Subcutaneous adipose tissue (tissue), 4 donors: ENCODE results near the gene MCRIP1. TPM values are rescaled to one million over a fixed set of nuclear protein-coding genes. Genes with fewer than 3 reads are reported as not detected.

Experiments used
- CTCF ChIP-seq: fragments of 450-650 bp; IDR thresholded peaks from one replicate; pipeline ENCODE4 v1.5.1; 2016; ENCODE audit warnings: low read depth, mild to moderate bottlenecking, control low read depth, antibody characterized with exemption, moderate library complexity
- total RNA-seq, 4 donors: library from RNA; depleted of rRNA; stranded (reverse); fragments of >200 nt; gene quantifications; one replicate each; pipeline ENCODE4 v1.1.0, GENCODE V29; 2016

MCRIP1 gene
- total RNA-seq, 4 donors from 2014 or later: 26.6 to 78.7 (median 54.8) TPM

DNA sequence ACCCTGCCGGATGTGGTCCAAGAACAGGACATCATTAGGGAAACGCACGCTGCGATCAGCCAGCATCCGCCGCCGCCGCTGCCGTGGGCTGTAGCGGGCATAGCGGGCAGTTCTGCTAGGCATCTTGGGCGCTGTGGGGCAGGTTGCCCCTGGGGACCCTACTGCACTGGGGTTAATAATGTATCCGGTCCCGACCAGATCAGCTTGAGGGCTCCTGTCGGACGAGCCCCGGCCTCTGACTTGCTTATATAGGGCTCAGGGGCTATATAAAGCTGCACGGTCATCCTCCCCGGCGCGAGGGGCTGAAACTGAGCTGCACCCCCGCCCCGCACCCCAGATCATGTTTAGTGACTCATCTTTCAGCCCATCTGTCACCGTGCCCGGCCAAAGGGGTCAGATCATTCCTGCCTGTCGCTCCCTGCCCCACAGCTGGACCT, 1.8 kb upstream of the MCRIP1 start, which contains the start of gene PPP1R27:
TSS of gene PPP1R27 (minus strand) at position 220 of the 437 bp plus-strand sequence. CDS start at position 123, 97 bp downstream.
- TF ChIP-seq CTCF: no peak

DNA sequence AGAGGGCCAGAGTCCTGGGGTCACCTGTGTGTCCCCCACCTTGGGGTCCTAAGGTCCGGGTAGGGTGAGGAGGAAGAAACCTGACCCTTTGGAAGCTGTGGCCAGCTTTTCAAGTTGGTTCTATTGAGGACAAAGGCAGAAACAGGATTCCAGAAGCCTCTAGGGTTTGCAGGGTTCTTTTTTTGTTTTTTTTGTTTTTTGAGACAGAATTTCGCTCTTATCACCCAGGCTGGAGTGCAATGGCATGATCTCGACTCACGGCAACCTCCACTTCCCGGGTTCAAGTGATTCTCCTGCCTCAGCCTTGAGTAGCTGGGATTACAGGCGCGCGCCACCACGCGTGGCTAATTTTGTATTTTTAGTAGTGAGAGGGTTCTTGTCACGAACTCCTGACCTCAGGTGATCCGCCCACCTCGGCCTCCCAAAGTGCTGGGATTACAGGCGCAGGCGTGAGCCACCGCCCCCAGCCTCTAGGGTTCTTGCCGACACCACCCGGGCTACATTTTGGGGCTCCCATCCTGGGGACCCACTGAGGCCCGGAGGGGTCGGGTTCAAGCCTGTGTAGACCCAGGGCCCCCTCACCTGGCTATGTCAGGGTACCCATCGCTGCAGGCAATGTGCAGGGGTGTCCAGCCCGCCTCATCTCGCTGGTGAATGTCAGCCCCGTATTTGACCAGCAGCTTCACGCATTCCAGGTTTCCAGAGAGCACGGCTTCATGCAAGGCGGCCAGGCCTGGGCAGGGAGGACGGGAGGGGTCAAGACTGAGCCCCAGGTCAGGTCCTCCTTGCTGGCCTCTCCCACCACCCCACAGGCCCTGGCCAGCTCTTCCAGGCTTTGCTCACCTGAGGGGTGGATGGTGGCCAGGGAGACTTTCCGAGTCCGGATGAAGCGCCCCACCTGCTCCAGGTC, 1.1 kb upstream of the MCRIP1 start:
- TF ChIP-seq CTCF: no peak

DNA sequence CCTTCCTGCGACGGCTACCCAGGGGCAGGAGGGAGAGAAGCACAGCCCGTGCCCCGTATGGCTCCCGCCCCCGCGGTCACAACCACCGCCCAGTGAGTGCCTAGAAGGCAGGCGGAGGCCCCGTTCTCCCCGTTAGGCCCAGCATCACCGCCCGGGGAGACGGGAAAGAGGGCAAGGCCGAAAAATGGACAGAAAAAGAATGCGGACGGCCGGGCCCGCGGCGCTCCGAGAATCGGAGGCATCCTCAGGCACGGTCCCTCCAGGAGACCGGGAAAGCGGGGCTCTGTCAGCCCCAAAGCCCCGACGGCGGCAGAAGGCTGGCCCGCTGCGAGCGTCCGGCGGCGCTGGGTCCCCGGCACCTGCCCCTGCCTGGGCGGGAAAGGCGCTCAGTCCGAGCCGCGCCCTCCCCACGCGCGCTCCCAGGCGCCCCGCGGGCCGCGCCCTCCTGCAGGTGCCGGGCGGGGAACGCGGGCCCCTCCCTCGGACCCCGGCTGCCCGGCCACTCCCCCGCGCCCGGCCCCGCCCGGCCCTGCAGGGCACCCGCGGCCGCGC, 407 bp downstream of the MCRIP1 start:
- TF ChIP-seq CTCF: no peak

DNA sequence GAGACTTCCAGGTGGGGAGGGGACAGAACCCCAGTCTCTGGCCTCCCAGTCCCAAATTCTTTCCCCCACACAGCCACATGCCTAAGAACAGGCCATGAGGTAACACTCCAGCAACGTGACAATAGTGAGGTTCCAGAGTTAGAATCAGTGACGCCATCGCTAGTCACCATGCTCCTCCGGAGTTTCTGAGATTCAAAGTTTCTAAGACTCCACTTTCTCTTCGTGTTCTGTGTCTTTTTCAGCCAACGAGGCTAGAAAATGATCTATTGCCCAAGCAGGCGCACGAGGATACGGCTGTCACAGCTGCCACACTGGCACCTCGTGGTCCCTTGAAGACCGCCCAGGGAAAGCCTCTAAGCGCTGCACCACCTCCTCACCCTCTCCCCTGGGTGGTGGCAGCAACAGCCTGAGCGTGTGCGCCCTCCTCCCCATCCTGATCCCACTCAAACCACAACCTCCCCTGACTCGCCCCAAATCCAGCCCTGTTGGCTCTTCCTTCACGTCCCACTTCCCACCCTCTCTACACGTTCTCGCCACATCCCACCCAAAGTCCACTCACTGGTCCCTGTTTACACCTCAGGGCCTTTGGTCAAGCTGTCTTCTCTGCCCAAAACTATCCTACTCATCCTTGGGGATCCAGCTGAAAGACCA, 1.0 kb downstream of the MCRIP1 start:
- TF ChIP-seq CTCF: no peak

- TF ChIP-seq CTCF: no peak
Observed at GRCh38 chr17:81831563-81831956, 1.5 kb downstream of the MCRIP1 start.

DNA sequence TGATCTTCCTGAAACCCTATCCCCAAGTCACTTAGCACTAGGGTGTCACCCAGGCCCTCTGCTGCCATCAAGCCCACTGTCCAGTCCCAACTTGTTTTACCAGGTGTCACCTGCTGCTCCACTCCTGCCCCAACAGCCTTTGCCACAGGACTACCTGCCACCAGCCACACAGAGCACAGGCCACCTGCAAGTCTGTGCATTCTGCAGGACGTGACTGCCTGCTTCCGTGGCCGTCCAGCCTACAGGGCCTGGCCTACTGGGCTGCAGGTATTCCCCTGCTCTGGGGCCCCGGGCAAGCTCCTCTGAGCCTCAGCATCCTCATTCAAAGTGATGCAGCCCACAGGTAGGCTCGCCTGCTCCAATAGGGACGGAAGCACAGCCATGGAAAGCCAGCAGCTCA, 3.2 kb downstream of the MCRIP1 start:
- no peak for TF ChIP-seq CTCF

DNA sequence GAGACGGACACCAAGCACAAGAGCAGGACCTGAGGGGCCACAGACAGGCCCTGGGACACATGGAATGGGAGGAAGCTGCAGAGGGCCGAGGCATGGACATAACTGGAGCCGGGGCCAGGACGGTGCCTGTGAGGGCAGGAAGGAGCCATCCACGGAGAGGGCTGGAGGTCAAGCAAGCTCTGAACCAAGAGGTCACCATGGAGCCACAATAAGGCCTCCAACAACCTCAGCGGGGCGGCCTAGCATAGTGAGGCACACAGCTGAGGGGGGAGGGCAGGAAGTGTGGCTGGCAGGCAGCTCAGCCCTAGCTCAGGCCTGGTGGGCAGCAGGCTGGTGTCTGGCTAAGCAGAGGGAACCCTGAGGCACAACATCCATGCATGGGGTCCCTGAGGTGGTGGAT, 4.4 kb downstream of the MCRIP1 start:
- no peak for TF ChIP-seq CTCF
